IPS-18c (cell line): ENCODE results near the gene PBX4.

Source experiments
- H3K4me3 ChIP-seq: 2 replicates; pipeline ENCODE4 v1.7.0; 2013; ENCODE audit warnings: low read depth, mild to moderate bottlenecking, low read length, moderate library complexity; ENCODE audit not compliant: insufficient read depth
- H3K9me3 ChIP-seq: one replicate; pipeline ENCODE4 v1.6.1; 2013; ENCODE audit warnings: mild to moderate bottlenecking, low read length, moderate library complexity; ENCODE audit not compliant: control insufficient read depth, insufficient read depth

PBX4 gene

DNA sequence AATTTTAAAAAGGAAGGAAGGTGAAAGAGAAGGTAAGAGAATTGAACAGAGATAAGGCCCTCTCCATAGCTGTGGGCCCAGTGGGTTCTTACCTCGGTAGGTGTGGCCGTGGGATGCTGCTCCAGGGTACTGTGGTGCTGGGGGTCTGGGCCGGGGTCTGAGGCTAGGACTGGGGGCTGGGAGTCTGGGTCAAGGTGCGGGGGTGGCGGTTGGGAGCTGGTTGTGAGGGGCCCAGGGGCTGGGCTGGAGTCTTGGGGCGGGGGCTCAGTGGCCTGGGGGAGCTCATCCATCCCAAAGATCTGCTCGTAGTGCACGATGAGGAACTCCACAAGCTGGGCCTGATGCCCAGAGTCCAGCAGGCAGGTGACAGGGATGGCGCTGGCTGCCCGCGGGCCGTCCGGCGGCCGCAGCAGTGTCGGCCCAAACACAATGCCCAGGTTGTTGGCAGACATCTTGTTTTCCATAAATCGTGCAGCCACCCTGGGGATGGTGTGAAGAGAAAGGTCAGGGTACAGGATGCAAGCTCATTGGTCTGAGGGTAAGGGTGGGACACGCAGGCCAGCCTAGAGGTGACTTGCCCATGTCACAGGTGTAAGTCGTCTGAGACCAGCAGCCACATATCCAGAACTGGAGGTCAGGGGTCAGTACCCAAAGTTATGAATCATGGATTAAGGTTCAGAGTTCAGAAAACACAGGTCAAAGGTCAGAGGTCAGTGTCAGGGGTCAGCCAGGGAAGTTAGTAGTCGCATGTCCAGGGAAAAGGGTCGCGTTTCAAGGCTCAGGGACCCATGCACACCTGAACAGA is 15.4 kb upstream of the PBX4 start:
- H3K9me3 ChIP-seq = no peaks in the 10 kb centered on the region
- H3K4me3 ChIP-seq = no peak overlapping the region

DNA sequence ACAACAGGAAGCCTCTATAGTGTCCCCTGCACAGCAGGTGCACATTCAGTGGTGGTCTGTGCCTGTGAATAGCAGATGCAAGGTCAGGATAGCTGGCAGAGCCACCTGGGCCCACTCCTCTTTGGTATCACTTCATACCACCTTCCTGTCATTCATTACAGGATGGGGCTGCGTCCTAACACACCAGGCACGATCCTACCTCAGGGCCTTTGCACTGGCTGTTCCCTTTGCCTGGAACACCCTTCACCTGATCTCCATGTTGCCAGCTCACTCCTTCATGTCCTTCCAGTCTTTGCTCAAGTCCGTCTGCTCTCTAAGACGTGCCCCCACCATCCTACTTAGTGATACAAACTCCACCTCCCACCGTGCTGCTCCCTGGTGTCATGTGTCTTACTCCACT is 14.2 kb upstream of the PBX4 start:
- no peaks in the 10 kb centered on the region for H3K9me3 ChIP-seq
- no peak overlapping the region for H3K4me3 ChIP-seq

DNA sequence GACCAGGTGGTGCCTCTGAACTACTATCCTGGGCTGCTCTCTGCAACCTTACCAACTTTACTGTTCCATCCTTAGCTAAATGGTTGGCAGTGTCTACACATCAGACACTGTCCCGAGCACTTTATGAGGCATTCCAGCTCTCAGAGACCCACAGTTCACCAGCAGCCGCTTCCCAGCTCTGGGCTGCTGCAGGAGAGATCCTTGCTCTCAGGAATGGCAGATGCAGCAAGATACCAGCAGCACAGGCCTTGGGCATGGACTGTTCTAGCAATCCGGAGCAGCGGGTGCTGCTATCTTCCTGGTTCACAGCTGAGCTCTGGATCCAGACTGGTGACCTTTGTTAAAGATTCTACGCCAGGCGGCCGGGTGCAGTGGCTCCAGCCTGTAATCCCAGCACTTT is 12.9 kb upstream of the PBX4 start:
- H3K4me3 ChIP-seq = no peak overlapping the region
- H3K9me3 ChIP-seq = no peaks in the 10 kb centered on the region

- Histone ChIP-seq H3K9me3 (no peaks in the 10 kb centered on the region), H3K4me3 (no peak overlapping the region)
These were observed 11.9 kb upstream of the PBX4 start for GRCh38 chr19:19630426-19630825.

DNA sequence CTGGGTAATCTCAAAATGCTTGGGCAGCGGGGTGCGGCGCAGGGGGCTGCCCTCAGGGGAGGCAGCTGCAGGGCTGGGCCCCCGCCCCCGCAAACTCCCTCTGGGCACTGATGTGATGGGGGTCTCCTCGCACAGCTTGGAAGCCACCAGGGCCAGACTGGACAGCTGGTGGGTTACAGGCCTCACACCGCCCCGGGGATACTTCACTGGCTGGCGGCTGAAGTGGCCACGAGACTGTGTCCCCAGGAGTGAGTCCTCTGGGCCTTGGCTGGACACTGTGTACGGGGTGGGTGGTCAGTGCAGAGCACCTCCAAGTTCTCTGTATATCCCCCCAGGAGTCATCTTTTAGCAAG is 11.6 kb upstream of the PBX4 start:
- H3K4me3 ChIP-seq = no peak overlapping the region
- no peaks in the 10 kb centered on the region for H3K9me3 ChIP-seq

DNA sequence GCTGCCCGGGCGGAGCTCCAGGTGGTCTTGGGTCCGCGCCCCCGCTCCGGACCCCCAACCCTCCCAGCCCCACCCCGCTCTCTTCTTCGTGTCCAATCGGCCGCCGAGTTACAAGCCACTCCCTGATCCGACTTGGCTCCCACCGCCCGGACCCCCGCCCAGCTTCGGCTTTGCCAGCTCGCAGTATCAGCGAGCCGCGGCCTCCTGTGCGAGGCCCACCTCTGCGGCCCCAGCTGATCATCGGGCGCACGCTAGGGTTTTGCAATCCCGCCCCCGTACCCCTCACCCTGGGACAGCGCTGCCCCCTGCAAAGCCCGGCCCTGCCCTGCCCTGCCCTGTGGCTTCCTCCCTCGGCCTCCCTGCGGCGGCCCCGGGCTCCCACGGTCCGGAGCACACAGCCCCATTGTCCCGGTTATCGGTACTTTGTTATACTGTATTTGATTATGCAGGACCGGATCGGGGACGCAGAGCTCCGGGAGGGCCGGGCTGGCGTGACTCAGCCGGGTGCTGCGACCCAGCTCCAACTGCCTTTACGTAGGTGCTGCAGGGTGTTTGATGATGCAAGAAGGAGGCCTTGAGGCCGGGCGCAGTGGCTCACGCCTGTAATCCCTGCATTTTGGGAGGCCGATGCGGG is 10.1 kb upstream of the PBX4 start:
- peak overlapping the region; percentile 89 for H3K4me3 ChIP-seq
- no peaks in the 10 kb centered on the region for H3K9me3 ChIP-seq

- H3K4me3 ChIP-seq = peak within 1 kb of the TSS; percentile 89
These were observed 9.4 kb upstream of the PBX4 start, which contains the start of gene LPAR2 for GRCh38 chr19:19627621-19628500. LPAR2 (minus strand) TSS chr19:19628220; CDS start chr19:19627275, 945 bp downstream.

DNA sequence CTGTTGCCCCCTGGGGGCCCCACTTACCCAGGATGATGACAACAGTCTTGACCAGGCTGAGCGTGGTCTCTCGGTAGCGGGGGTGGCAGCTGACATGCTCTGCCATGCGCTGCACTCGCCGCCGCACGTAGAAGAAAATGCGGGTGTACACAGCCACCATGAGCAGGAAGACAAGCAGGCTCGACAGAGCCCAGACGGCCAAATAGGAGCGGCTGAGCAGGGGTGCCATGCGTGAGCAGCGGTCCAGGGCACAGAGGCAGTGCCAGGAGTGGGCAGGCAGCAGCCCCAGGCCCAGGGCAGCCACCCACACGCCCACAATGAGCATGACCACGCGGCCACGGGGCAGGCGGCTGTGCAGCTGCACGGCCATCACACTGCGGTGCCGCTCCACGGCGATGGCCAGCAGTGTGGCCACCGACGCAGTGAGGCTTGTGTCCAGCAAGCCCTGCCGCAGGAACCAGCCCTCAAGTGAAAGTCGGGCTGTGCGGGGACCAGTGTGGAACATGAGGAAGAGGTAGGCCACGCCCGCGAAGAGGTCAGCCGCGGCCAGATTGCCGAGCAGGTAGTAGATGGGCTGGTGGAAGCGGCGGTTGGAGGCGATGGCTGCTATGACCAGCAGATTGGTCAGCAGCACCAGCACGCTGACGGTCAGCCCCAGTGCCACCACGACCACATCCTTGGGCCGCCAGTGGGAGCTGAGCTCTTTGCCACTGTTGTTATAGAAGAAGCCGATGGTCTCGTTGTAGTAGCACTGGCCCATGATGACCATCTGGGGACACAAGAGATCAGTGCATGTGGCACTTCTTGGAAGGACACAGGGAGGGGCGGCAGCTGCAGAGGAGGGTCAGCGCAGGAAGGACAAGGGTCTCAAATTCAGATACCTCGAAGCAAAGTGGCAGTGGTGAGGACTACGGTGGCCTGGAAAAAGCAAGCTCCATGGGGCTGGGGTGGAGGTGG is 8.3 kb upstream of the PBX4 start:
- no peaks in the 10 kb centered on the region for H3K9me3 ChIP-seq
- H3K4me3 ChIP-seq = peak overlapping the region; percentile 89

More at GRCh38 chr19:19627621-19628500, 9.4 kb upstream of the PBX4 start, which contains the start of gene LPAR2:
- no peaks in the 10 kb centered on the region for H3K9me3 ChIP-seq

DNA sequence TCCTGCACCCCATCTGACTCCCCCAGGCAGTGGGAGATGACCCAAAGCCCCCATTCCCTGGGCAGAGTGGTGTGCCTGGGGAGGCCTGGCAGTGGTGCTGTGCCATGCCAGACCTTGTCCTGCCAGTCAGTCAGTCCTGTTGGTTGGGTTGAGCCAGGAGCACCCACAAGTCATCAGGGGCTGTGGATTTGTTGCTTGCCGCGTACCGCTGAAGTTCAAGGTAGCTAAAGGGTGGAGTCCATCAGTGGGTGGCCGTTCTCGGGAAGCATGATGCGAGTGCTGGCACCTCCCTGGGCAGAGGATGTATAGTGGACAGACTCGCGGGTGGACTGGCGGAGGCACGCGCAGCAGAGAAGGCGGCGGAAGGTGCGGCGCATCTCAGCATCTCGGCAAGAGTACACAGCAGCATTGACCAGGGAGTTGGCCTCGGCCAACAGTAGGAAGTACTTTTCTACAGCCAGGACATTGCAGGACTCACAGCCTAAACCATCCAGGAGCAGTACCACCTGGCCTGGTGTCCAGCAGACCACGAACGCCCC is 5.6 kb upstream of the PBX4 start:
- H3K4me3 ChIP-seq = no peak overlapping the region

DNA sequence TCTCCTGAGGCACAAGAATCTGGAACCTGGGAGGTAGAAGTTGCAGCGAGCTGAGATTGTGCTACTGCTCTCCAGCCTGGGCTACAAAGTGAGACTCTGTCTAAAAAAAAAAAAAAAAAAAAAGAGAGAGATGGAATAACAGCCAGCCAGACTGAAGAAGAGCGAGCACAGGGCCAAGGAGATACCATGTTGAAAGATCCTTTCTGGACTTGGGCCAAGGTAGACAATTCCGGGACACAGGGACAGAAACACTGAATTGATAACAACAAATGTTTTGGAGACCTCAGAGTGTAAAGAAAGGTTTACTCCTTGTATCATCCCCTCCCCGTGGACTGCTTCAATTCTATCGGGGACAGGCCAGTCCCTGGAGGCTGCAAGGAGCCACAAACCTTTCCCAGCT is 4.9 kb upstream of the PBX4 start:
- Histone ChIP-seq H3K4me3 (no peak overlapping the region), H3K9me3 (peaks cover 2% of the 10 kb centered on the region)

More for the DNA sequence above, 5.6 kb upstream of the PBX4 start:
- H3K9me3 ChIP-seq = peaks cover 2% of the 10 kb centered on the region

- H3K9me3 ChIP-seq = peaks cover 2% of the 10 kb centered on the region
- no peak overlapping the region for H3K4me3 ChIP-seq
These were observed 1.3 kb upstream of the PBX4 start for GRCh38 chr19:19619849-19620210.

DNA sequence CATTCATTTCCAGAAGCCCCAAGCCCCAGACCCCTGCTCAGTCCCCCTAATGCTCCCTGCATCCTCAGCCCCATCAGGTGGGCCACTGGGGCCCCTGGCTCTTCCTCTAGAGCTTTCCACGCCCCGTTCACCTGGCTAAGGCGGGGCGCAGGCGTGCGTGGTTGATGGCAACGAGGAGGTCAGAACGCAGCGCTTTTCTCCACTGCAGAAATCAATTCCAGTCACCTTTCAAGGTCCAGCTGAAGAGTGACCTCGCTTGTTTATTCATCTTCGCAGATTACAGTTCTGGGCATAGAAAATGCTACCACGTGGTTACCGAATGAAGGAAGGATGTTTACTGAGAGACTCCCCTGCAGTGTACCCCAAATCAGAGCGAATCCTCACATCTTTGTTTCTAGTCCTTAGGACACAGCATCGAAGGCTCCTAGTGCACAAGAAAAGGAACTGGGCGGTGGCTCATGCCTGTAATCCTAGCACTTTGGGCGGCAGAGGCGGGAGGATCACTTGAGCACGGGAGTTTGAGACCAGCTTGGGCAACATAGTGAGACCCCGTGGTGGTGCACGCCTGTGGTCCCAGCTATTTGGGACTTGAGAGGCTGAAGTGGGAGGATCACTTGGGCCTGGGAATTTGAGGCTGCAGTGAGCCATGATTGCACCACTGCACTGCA is 828 bp upstream of the PBX4 start:
- peaks cover 2% of the 10 kb centered on the region for H3K9me3 ChIP-seq
- H3K4me3 ChIP-seq = no peak overlapping the region

DNA sequence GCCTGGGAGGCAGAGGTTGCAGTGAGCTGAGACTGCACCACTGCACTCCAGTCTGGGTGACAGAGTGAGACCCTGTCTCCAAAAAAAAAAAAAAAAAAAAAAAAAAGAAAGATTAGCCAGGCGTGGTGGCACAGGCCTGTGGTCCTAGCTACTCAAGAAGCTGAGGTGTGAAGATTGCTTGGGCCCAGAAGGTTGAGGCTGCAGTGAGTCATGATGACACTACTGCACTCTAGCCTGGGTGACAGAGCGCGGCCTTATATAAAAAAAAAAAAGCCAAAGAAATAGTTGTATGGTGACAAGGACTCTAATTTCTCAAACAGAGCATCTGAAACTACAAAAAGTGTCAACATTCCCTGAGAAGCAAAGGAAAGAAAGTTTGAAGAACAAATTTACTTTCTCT is 3.4 kb downstream of the PBX4 start:
- Histone ChIP-seq H3K4me3 (no peak overlapping the region), H3K9me3 (no peaks in the 10 kb centered on the region)

DNA sequence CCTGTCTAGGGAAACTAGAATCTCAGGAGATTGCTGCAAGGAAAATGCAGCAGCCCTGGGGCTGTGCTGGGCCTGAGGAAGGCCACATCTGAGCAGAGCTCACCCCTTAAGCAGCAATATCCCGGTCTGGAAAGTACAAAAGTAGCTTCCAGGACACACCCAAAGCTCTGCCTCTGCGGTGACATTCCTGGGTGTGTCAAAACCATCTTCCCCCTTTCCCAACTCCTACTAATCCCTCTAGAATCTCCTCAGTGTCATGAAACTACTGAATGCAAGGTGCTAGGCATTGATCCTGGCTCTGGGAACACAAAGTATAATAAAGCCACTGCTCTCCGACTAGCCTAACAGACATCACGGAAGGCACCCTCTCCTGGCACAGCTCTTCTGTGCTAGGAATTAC is 5.0 kb downstream of the PBX4 start:
- Histone ChIP-seq H3K9me3 (no peaks in the 10 kb centered on the region), H3K4me3 (no peak overlapping the region)

- no peaks in the 10 kb centered on the region for H3K9me3 ChIP-seq
- no peak overlapping the region for H3K4me3 ChIP-seq
These were observed 7.9 kb downstream of the PBX4 start for GRCh38 chr19:19610376-19611202.
